Non-pigmented ciliary epithelial cell (primary cell): ENCODE data around the gene SIGLEC10.

Experiments
- DNase-seq: peaks from one replicate; pipeline ENCODE4 v3.0.0-alpha.2; 2010; ENCODE audit warnings: low read depth

SIGLEC10 gene

DNA sequence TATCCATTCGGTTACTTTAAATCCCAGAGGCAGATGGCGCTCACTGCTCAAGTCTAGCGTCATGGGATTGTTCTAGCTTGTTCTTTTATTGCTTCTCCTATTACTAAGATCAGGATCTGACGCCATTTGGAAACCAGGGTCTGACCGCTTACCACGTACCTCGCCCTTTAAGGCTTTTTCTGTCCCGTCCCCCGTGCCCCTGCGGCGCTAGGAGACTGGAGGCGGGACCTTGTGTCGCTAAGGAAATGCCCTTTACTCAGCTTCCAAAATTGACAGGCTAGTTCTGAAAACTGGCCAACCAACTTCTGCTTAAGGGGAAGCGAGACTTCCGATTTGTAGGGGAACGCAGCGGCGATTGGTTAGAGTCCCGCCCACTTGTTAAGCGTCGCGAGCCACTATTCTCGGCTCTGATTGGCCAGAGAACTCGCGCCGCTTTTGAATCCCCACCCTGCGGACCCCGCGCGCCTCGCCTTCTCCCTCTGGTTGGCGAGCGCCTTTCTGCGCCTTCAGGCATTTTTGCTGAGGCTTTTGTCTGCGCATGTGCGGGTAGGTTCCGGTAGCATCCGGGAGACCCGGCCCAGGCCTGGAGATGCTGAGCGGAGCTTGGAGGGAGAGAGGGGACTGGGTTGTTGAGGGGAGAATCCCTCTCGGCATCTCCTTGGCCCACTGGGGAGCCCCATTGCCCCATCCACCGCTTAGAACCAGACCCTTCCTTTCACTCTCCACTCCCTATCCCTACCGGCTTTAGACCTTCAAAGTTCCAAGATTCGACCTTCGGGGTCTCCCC, 23.2 kb downstream of the SIGLEC10 start:
- peak; percentile 98 for DNase-seq

- DNase-seq = no peak
These were observed 24.7 kb downstream of the SIGLEC10 start for GRCh38 chr19:51392701-51393100.

DNA sequence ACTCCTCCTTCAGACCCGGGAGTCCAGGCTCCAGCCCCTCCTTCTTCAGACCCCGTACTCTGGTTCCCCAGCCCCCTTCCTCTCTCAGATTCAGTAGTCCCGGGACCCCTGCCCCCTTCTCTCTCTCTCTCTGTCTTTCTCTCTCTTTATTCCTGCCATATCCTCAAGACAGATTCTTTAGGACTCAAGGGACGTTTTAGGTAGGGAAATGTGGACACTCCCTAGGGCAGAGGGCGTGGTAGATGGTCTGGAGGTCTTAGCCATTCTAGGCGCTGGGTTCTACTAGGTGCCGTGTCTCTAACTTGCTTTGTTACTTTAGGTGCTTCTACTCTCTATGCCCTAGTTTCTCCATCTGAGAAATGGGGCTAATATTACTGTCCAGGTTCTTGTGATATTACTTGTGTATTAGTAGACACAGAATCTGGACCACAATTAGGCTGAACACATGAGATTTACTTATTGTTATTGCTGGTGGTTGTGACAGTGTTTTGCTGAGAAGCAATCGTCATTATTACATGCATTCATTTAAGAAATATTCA, 26.3 kb downstream of the SIGLEC10 start:
- no peak for DNase-seq

GRCh38 chr19:51389143-51389542, 28.3 kb downstream of the SIGLEC10 start:
- DNase-seq = no peak

- DNase-seq = no peak
These were observed 29.5 kb downstream of the SIGLEC10 start, which contains the start of gene LIM2 for GRCh38 chr19:51387924-51388389. LIM2 (minus strand) TSS chr19:51387974; CDS start chr19:51387443, 531 bp downstream.

DNA sequence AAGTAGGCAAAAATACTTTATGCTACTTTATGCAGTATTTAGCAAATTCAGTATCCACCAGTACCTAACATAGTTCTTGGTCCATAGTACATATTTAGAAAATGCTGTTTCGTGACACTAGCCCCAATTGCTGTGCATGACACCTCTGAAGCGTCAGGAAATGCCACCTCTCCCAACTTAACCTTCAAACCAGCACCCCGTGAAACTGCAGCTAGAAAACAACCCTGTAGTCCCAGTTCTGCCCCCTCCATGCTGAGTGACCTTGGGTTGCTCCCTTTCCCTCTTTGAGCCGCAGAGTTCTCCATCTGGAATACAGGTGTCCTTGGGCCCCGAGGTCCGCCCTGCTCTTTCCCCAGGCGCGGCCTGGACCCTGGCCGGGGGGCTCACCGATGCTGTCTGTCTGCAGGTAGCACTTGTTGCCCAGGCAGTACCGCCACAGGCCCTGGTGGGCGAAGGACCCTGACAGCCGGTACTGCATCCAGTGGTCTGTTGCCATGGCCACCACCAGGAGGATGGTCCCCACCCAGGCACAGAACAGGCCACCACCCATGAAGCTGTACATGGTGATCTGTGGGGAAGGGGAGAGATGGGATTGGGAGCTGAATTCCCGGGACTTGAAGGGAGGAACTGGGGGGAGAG, 30.4 kb downstream of the SIGLEC10 start:
- DNase-seq = no peak

GRCh38 chr19:51382004-51382403, 35.4 kb downstream of the SIGLEC10 start:
- no peak for DNase-seq

- DNase-seq = no peak
These were observed 37.1 kb downstream of the SIGLEC10 start for GRCh38 chr19:51380379-51380778.

DNA sequence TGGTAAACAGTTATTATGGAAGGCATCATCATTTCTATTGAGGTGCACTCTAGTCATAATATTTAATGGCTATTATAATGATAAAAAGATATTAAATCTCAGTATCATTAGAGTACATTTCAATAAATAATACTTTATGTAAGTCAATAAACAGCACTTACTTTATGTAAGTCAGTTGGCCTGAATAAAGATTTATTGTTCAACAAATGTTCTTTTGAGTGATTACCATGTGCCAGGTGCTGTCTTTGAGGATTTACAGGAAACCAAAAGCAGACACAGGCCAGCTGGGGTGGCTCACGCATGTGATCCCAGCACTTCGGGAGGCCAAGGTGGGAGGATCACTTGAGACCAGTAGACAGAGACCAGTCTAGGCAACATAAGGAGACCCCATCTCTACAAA, 40.0 kb downstream of the SIGLEC10 start:
- no peak for DNase-seq

DNA sequence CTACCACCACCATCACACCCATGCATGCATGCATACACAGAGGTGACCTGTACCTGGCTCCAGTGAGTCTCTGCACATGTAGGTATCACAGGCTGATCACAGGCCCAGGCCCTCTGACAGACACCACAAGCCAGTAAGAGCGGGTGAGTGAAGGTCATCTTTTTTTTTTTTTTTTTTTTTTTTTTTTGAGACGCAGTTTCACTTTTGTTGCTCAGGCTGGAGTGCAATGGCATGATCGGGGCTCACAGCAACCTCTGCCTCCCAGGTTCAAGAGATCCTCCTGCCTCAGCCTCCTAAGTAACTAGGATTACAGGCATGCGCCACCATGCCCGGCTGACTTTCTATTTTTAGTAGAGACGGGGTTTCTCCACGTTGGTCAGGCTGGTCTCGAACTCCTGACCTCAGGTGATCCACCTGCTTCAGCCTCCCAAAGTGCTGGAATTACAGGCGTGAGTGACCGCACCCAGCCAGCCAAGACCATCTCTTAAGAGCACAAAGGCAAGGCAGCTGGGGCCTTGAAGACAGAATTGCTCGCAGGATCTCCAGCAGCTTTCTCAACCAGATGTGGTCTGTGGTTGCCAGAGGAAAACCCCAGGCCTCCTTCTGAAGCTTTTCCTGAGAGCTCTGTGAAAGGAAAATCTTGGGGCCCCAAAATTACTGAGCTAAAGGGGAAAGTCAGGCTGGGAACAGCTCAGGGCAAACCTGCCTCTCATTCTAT, 41.8 kb downstream of the SIGLEC10 start:
- DNase-seq = no peak

- no peak for DNase-seq
These were observed 44.6 kb downstream of the SIGLEC10 start, which contains the start of gene NKG7 for GRCh38 chr19:51372649-51373504. NKG7 (minus strand) TSS chr19:51372654; CDS start chr19:51372535, 119 bp downstream.

DNA sequence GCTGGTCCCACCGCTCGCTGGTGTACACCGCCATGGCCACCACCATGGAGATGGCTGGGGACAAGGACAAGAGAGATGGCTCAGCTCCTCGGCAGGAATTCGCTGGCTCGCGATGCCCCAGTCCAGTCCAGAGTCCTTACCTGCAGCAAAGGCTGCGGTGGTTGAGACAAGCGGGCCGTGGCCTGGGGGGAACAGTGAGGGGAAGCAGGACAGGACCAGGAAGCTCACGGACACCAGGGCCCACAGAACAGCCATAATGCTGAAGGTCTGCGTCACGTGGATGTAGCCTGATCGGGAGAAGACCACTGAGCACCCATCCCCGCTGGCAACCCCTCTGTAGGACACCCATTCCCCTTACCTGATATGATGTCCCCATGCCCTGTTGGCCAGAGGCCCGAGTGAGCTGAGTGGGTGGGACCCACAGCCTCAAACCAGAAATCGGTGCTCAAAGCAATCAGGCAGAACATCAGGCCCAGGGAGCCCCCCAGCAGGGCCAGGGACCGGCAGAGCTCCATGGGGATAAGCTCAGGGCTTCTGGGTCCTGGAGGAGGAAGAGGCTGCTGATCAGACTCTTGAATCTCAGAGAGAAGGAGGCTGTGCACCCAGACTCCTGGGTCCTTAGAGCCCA, 45.3 kb downstream of the SIGLEC10 start:
- DNase-seq = no peak

DNA sequence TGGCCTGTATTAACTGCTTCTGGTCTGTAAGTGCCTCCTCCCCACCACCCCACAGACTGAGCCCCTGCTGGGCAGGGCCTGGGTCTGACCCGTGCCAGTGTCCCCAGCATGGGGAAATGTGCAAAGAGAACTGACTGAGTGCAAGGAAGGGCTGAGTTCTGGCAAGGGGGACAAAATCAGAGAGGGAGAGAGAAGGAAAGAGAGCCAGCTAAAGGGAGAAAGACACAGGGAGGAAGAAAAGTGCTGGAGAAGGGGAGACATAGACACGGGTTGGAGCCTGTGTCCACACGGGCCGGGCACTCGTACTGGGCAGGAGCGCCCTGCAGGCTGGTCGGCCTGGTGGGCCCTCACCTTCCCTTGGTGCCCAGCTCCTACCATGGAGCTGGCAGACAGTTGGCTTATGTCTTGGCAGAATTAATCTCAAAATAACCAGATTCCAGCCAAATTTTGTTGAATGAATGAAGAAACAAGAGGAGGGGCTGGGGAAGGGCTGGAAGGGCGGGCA, 46.2 kb downstream of the SIGLEC10 start:
- no peak for DNase-seq

- DNase-seq = no peak
These were observed 47.2 kb downstream of the SIGLEC10 start for GRCh38 chr19:51370230-51370629.

DNA sequence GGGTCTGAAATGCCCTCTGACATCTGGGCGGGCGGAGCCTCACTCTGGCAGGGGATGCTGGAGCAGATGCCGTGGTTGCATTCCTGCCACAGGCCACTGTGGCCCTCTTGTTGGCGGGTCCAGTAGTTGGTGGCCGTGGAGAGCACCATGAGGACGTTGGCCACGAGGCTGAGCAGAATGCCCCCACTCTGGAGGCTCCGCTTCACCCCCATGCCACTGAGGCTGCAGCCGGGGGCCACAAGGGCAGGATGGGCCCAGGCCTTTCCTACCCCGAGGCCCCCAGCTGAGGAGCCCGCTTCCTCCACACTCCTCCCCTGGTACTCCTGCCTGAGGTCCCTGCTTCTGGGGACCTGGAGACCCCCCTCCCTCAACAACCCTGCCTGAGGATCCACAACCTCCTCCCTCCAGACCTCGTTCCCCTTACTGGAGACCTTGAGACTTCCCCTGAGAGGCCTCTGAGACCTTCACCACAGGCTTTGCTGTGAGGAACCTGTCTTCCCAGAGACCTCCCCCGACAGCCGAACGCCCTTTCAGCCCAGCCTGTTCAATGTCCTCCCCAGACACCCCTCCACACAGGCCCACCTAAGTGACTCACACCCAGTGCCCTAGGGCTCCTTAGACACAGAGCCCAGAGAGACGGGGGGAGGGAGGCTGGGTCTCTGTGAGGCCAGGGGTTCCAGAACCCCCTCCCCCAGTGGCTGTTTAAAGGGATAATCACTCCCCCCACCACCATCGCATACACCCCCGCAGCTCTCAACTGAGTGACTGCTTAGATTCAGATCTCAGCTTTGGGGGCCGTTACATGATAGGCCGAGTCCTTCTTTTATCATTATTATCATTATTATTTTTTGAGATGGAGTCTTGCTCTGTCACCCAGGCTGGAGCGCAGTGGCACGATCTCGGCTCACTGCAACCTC, 48.8 kb downstream of the SIGLEC10 start, which contains the start of gene CLDND2:
CLDND2 (minus strand) TSS at position 638 of the 917 bp plus-strand sequence; CDS start at position 212, 426 bp downstream.
- no peak for DNase-seq

GRCh38 chr19:51367565-51368365, 49.7 kb downstream of the SIGLEC10 start:
- DNase-seq = peak; percentile 92

DNA sequence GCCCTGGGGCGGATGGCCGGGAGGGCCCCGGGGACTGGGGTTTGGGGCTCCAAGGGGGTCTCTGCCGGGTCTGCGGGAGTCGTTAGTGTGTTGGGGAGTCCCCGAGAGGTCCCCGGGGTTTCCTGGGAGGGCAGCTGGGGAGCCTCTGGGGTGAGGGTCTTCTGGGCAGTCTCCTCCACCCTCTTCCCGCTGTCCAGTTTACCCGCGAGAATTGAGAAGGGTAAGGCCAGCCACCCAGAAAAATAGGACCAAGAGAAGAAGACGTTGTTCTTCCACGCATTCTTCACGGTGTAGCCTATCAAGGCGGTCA, 50.2 kb downstream of the SIGLEC10 start:
- DNase-seq = no peak

GRCh38 chr19:51366389-51367254, 50.8 kb downstream of the SIGLEC10 start:
- DNase-seq = peak; percentile 92
